ENCODE results near the gene ADGRA1. TPM values are rescaled to one million over a fixed set of nuclear protein-coding genes. Genes with fewer than 3 reads are reported as not detected.

The ADGRA1 gene
- total and polyA plus RNA-seq, 10 of the 15 experiments (the other 5 are each of a cell fraction or from before 2014, with no cell fraction given) = not detected

DNA sequence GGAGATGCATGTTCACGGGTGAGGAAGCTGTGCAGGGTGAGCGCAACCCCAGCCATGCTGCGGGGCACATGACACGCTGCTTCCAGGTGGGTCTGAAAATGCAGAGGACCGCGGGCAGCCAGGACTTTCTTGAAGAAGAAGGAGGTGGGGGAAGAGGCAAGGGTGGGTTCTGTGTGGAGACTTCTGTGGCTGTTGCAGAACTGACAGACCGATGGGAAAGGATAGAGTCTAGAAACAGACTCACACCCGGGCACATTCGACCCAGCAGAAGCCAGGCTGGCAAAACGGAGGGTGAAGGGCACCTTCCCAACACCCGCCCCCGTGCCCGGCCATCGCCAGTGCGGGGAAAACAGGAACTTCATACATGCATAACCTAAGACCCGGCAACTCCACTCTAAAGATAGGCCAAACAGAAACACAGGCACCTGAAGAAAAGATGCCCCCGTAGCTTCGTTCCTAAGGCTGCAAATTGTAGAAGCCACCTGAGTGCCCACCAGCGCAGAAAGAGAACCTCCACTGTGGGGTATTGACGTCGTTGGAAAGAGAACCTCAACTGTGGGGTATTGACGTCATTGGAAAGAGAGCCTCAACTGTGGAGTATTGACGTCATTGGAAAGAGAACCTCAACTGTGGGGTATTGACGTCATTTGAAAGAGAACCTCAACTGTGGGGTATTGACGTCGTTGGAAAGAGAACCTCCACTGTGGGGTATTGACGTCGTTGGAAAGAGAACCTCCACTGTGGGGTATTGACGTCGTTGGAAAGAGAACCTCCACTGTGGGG is 67.5 kb downstream of the ADGRA1 start:
- DNase-seq (ENCODE audit: low read depth, low spot score) (no peak), FAIRE-seq (no peak), ATAC-seq (no peak)
- intact Hi-C loops (cut with micrococcal nuclease; ENCODE audit: unreplicated experiment) = no loop called here
- H3K79me2 ChIP-seq (ENCODE audit: control insufficient read depth, insufficient read depth, low read length) = no peaks in the 10 kb centered on the region
- 55% methylated on average over 28 of the region's 30 CpGs for WGBS (ENCODE audit: insufficient coverage, insufficient replicate concordance, low lambda C conversion rate, missing lambda C conversion rate)
- in situ Hi-C loops (cut with MboI) = no loop called here
- BruUV-seq (replicated peaks) = no TSS peak
- H3K36me3 ChIP-seq (ENCODE audit: control insufficient read depth in 2 of 2, insufficient read depth in 2 of 2, low read length in 1 of 2) = no peaks in the 10 kb centered on the region
- TF ChIP-seq KDM1A (IDR thresholded peaks at IDR 0.05; ENCODE audit: borderline replicate concordance) (no peak), NFYB (IDR thresholded peaks at IDR 0.05; ENCODE audit: insufficient read depth, low read depth, low read length) (no peak), ZNF24 (IDR thresholded peaks at IDR 0.05) (no peak), MEF2B (IDR thresholded peaks at IDR 0.05; ENCODE audit: partially characterized antibody, poor library complexity, severe bottlenecking) (no peak), NR2C2 (IDR thresholded peaks at IDR 0.05; ENCODE audit: borderline replicate concordance, control insufficient read depth, insufficient read length, low read depth) (no peak), POLR2A (IDR thresholded peaks at IDR 0.05; ENCODE audit: low read depth, low read length) (no peak)
- TF ChIP-seq, protein P1, sequence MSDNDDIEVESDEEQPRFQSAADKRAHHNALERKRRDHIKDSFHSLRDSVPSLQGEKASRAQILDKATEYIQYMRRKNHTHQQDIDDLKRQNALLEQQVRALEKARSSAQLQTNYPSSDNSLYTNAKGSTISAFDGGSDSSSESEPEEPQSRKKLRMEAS (IDR thresholded peaks at IDR 0.05; ENCODE audit: low read depth, low read length) = no peak
- TF ChIP-seq, protein P2, sequence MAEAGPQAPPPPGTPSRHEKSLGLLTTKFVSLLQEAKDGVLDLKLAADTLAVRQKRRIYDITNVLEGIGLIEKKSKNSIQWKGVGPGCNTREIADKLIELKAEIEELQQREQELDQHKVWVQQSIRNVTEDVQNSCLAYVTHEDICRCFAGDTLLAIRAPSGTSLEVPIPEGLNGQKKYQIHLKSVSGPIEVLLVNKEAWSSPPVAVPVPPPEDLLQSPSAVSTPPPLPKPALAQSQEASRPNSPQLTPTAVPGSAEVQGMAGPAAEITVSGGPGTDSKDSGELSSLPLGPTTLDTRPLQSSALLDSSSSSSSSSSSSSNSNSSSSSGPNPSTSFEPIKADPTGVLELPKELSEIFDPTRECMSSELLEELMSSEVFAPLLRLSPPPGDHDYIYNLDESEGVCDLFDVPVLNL (IDR thresholded peaks at IDR 0.05; ENCODE audit: low read depth, low read length) = no peak
- ChIA-PET SMC1A (ENCODE audit: uncharacterized antibody, unreplicated experiment) (no interaction called here), CTCF (no interaction called here), RAD21 (ENCODE audit: unreplicated experiment) (no interaction called here), POLR2A (no interaction called here)
- H3K27me3 ChIP-seq (replicated peaks in 1 of 2; ENCODE audit: control insufficient read depth in 2 of 2, insufficient read depth in 2 of 2, low read length in 1 of 2) = no peaks in the 10 kb centered on the region
- H3K9ac ChIP-seq (ENCODE audit: control insufficient read depth, insufficient read depth, low read length) = no peak overlapping the region
- no peak overlapping the region for H3K27ac ChIP-seq (ENCODE audit: control insufficient read depth, insufficient read depth)
- no peak overlapping the region for H3K4me3 ChIP-seq
- H3K9me3 ChIP-seq (replicated peaks; ENCODE audit: control insufficient read depth, insufficient read depth, low read length) = no peaks in the 10 kb centered on the region
- no peak overlapping the region for H3K4me2 ChIP-seq (ENCODE audit: control insufficient read depth, insufficient read depth)
- H3K4me1 ChIP-seq (ENCODE audit: control insufficient read depth, insufficient read depth, low read length) = no peaks in the 10 kb centered on the region
- no peaks in the 10 kb centered on the region for H4K20me1 ChIP-seq (ENCODE audit: control insufficient read depth, insufficient read depth)
- H2AFZ ChIP-seq (ENCODE audit: control insufficient read depth, low read depth, low read length) = no peak overlapping the region
